Adipocyte (in vitro differentiated cells): ENCODE measurements around the gene GAPT.
"Not testable (repeated sequence)": the region's sequence is repeated elsewhere in the genome, so short reads cannot be mapped to it uniquely, and the experiment has no call there.

ENCODE experiments used
- DNase-seq: peaks from one replicate; pipeline ENCODE4 v3.0.0-alpha.2; 2015; ENCODE audit warnings: low read depth
- H3K27me3 ChIP-seq: replicated peaks from 2 replicates; pipeline ENCODE4 v1.7.0; 2013; ENCODE audit warnings: mild to moderate bottlenecking, low read length, moderate library complexity; ENCODE audit not compliant: control insufficient read depth, insufficient read depth
- H3K36me3 ChIP-seq: 2 replicates; pipeline ENCODE4 v1.7.0; 2013; ENCODE audit warnings: low read length, mild to moderate bottlenecking, moderate library complexity; ENCODE audit not compliant: control insufficient read depth, insufficient read depth, severe bottlenecking
- H3K4me1 ChIP-seq: 2 replicates; pipeline ENCODE4 v1.7.0; 2013; ENCODE audit warnings: mild to moderate bottlenecking, low read length, moderate library complexity; ENCODE audit not compliant: control insufficient read depth, insufficient read depth
- H3K4me3 ChIP-seq: 2 replicates; pipeline ENCODE4 v1.7.0; 2013; ENCODE audit warnings: mild to moderate bottlenecking, low read length, moderate library complexity
- H3K9ac ChIP-seq: 2 replicates; pipeline ENCODE4 v1.7.0; 2013; ENCODE audit warnings: mild to moderate bottlenecking, low read length, moderate library complexity
- H3K9me3 ChIP-seq: 2 replicates; pipeline ENCODE4 v1.7.0; 2013; ENCODE audit warnings: mild to moderate bottlenecking, low read length, moderate library complexity; ENCODE audit not compliant: control insufficient read depth

Gene GAPT

DNA sequence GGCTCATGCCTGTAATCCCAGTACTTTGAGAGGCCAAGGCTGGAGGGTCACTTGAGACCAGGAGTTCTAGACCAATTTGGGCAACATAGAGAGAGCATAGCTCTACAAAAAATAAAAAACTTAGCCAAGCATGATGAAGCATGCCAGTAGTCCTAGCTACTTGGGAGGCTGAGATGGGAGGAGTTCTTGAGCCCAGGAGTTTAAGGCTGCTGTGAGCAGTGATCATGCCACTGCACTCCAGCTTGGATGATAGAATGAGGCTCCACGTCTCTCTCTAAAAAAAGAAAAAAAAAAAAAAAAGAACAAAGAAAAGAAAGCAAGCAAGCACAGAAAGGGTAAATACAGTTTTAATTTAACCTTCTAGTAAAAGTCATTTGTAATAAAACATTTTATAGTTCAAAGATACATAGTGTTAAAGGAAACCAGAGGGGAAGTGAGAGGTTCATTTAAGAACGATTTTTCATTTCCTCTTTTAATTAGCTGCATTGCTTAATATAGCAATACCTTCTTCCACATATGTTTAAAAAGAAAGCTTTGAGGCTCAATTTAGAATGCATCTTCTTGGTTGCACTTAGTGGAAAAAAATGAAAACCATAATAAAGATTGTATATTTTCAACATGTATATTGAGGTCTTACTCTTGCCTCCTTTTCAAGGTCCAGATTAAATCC lies 14.9 kb downstream of the GAPT start:
- Histone ChIP-seq H3K9ac (no peak overlapping the region), H3K4me1 (peaks cover 20% of the 10 kb centered on the region), H3K4me3 (no peak overlapping the region), H3K9me3 (no peaks in the 10 kb centered on the region), H3K27me3 (peaks cover 12% of the 10 kb centered on the region), H3K36me3 (no peaks in the 10 kb centered on the region)
- DNase-seq, result no peak

DNA sequence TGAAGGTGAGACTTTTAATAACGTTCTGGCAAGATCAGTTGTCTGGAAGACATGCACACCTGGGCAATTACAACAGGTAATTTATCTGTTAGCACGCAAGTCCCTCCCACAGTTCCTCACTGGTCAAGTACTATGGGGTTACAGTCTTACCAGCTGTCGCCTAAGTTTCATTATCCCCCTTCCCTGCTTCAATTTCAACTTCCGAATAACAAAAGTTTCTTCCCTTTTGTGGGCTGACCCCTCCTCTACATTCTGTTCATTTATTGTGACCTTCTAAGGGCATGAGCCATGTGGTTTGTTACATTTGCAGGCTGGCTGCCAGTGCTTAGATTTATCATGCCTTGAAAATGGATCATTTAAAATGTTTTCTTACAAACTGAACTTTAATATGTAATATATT lies 16.5 kb downstream of the GAPT start:
- Histone ChIP-seq H3K9me3 (no peaks in the 10 kb centered on the region), H3K9ac (no peak overlapping the region), H3K4me1 (peaks cover 20% of the 10 kb centered on the region), H3K27me3 (peaks cover 9% of the 10 kb centered on the region), H3K36me3 (no peaks in the 10 kb centered on the region), H3K4me3 (no peak overlapping the region)
- DNase-seq, result no peak

- Histone ChIP-seq H3K9me3 (peaks cover 50% of the 10 kb centered on the region), H3K27me3 (no peaks in the 10 kb centered on the region), H3K4me3 (no peak overlapping the region), H3K9ac (no peak overlapping the region), H3K36me3 (no peaks in the 10 kb centered on the region), H3K4me1 (no peaks in the 10 kb centered on the region)
- no peak for DNase-seq
These were observed 26.0 kb downstream of the GAPT start for GRCh38 chr5:58517198-58517597.

DNA sequence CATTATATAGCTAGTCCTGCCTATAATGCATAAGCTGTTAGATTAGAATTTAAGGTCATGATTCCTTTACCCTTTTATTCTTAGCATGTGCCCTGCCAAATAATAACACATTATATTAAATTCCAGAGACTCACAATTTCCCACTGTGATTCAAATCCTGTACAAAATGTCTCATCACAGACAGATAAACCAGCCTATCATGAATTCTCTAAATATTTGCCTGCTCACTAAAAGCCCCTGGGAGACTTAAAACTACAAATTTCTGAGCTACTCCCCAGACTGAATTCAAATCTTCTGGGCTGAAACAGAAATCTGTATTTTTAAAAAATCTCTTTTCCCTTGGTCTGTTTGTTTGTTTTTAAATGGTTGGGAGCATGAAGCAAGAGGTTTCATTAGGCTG lies 32.7 kb downstream of the GAPT start:
- DNase-seq, result no peak
- peak overlapping the region; percentile 51 for H3K4me3 ChIP-seq

DNA sequence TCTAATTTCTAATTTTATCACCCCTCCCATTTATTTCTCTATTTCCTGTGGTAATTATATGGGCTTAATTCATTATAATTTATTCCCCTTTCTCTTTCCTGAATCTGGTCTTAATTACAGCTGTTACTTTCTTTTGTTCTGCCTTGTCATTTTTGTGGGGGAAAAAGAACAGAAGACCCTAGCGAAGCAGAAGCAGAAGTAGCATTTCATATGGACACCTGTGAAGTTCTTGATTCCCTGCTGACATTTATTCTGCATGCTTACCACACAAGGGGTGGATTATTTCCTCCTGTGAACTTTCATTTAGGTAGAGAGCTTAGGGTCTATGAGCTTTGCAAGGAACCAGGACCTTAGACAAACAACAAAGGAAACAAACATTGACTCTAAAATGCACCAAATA lies 33.3 kb downstream of the GAPT start:
- no peak for DNase-seq
- Histone ChIP-seq H3K4me1 (peaks cover 34% of the 10 kb centered on the region), H3K9ac (peak overlapping the region; percentile 72), H3K4me3 (peak overlapping the region; percentile 51), H3K9me3 (no peaks in the 10 kb centered on the region), H3K27me3 (no peaks in the 10 kb centered on the region), H3K36me3 (no peaks in the 10 kb centered on the region)

More for the DNA sequence above, 32.7 kb downstream of the GAPT start:
- Histone ChIP-seq H3K9ac (peak overlapping the region; percentile 72), H3K27me3 (no peaks in the 10 kb centered on the region), H3K36me3 (no peaks in the 10 kb centered on the region), H3K4me1 (peaks cover 34% of the 10 kb centered on the region), H3K9me3 (no peaks in the 10 kb centered on the region)

DNA sequence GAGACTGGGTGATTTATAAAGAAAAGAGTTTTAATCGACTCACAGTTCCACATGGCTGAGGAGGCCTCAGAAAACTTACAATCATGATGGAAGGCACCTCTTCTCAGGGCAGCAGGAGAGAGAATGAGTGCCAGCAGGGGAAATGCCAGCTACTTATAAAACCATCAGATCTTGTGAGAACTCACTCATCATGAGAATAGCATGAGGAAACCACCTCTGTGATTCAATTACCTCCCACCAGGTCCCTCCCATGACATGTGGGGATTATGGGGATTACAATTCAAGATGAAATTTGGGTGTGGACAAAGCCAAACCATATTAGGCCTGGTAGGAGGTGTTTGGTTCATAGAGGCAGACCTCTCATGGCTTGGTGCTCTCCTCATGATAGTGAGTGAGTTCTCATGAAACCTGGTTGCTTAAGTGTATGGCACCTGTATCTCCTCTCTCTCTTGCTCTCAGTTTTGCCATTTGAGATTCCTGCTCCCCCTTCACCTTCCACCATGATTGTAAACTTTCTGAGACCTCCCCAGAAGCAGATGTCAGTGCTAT lies 39.8 kb downstream of the GAPT start:
- Histone ChIP-seq H3K9ac (no peak overlapping the region), H3K27me3 (no peaks in the 10 kb centered on the region), H3K4me3 (no peak overlapping the region), H3K9me3 (peaks cover 29% of the 10 kb centered on the region), H3K4me1 (peaks cover 10% of the 10 kb centered on the region), H3K36me3 (no peaks in the 10 kb centered on the region)
- DNase-seq, result no peak

DNA sequence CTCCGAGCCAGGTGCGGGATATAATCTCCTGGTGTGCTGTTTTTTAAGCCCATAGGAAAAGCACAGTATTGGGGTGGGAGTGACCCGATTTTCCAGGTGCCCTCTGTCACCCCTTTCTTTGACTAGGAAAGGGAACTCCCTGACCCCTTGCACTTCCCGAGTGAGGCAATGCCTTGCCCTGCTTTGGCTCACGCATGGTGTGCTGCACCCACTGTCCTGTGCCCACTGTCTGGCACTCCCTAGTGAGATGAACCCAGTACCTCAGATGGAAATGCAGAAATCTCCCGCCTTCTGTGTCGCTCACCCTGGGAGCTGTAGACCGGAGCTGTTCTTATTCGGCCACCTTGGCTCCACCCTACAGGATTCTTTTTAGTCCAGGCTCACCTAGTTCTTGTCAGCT lies 50.7 kb downstream of the GAPT start:
- H3K4me3 ChIP-seq, H3K36me3 ChIP-seq, H3K9me3 ChIP-seq, H3K9ac ChIP-seq, H3K27me3 ChIP-seq, DNase-seq, H3K4me1 ChIP-seq: not testable (repeated sequence)

- Histone ChIP-seq H3K27me3 (no peaks in the 10 kb centered on the region), H3K4me1 (no peaks in the 10 kb centered on the region), H3K9me3 (no peaks in the 10 kb centered on the region), H3K9ac (no peak overlapping the region), H3K36me3 (no peaks in the 10 kb centered on the region), H3K4me3 (no peak overlapping the region)
- DNase-seq, result no peak
These were observed 51.5 kb downstream of the GAPT start for GRCh38 chr5:58542709-58543108.

- Histone ChIP-seq H3K4me1 (no peaks in the 10 kb centered on the region), H3K27me3 (no peaks in the 10 kb centered on the region), H3K9ac (no peak overlapping the region), H3K9me3 (no peaks in the 10 kb centered on the region), H3K4me3 (no peak overlapping the region), H3K36me3 (no peaks in the 10 kb centered on the region)
- DNase-seq, result no peak
These were observed 52.5 kb downstream of the GAPT start for GRCh38 chr5:58543723-58544122.

- no peaks in the 10 kb centered on the region for H3K9me3 ChIP-seq
- H3K9ac ChIP-seq, result no peak overlapping the region
- no peak for DNase-seq
- H3K4me1 ChIP-seq, result no peaks in the 10 kb centered on the region
- no peaks in the 10 kb centered on the region for H3K27me3 ChIP-seq
- H3K4me3 ChIP-seq, result no peak overlapping the region
- no peaks in the 10 kb centered on the region for H3K36me3 ChIP-seq
These were observed 53.0 kb downstream of the GAPT start for GRCh38 chr5:58544195-58544594.

DNA sequence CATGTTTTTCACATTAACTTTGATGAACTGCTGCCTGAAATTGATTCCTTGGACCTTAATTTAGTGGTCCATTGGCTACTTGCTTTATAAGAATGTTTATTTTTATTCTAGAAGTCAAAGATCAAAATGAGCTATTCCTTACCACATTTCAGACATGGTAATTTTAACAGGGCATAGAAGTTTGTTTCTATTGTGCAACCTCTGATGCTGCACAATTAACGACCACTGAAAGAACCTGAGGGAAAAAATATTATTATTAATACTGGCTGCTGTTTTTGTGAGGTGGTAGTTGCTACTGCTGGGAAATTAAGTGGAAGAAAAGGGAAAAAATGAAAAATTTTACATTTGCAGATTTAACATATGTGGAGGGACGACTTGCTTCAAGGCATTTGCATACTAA lies 53.7 kb downstream of the GAPT start:
- H3K9me3 ChIP-seq, result no peaks in the 10 kb centered on the region

GRCh38 chr5:58545912-58546311 lies 54.7 kb downstream of the GAPT start:
- no peak for DNase-seq
- H3K36me3 ChIP-seq, result no peaks in the 10 kb centered on the region
- no peak overlapping the region for H3K9ac ChIP-seq
- H3K9me3 ChIP-seq, result no peaks in the 10 kb centered on the region
- no peaks in the 10 kb centered on the region for H3K27me3 ChIP-seq
- H3K4me1 ChIP-seq, result no peaks in the 10 kb centered on the region
- H3K4me3 ChIP-seq, result no peak overlapping the region

More for the DNA sequence above, 53.7 kb downstream of the GAPT start:
- Histone ChIP-seq H3K27me3 (no peaks in the 10 kb centered on the region), H3K4me3 (no peak overlapping the region), H3K36me3 (no peaks in the 10 kb centered on the region), H3K9ac (no peak overlapping the region), H3K4me1 (no peaks in the 10 kb centered on the region)
- no peak for DNase-seq
